Measurements from ENCODE around the gene BAIAP2.

BAIAP2 gene

GRCh38 chr17:81114351-81115093 lies 79.6 kb downstream of the BAIAP2 start:
- DNase-seq = peak in 1 of 2 experiments; percentile 35

- DNase-seq = no peak
Observed at GRCh38 chr17:81115219-81115618, 80.3 kb downstream of the BAIAP2 start.

GRCh38 chr17:81115749-81116464 lies 81.0 kb downstream of the BAIAP2 start:
- peak in 1 of 2 experiments; percentile 63 for DNase-seq

- no peak for DNase-seq
Observed at GRCh38 chr17:81116704-81117103, 81.8 kb downstream of the BAIAP2 start.

- no peak for DNase-seq
Observed at GRCh38 chr17:81117672-81118198, 82.8 kb downstream of the BAIAP2 start.

GRCh38 chr17:81118308-81119221 lies 83.6 kb downstream of the BAIAP2 start:
- no peak for DNase-seq

GRCh38 chr17:81119223-81120148 lies 84.5 kb downstream of the BAIAP2 start:
- peak in 1 of 2 experiments; percentile 33 for DNase-seq

- DNase-seq = no peak
Observed at GRCh38 chr17:81120149-81120484, 85.2 kb downstream of the BAIAP2 start.

GRCh38 chr17:81120695-81121621 lies 86.0 kb downstream of the BAIAP2 start:
- no peak for DNase-seq

GRCh38 chr17:81121841-81122733 lies 87.1 kb downstream of the BAIAP2 start:
- no peak for DNase-seq

- no peak for DNase-seq
Observed at GRCh38 chr17:81123052-81124048, 88.4 kb downstream of the BAIAP2 start.

- no peak for DNase-seq
Observed at GRCh38 chr17:81124377-81124776, 89.4 kb downstream of the BAIAP2 start.

- DNase-seq = peak in 1 of 2 experiments; percentile 30
Observed at GRCh38 chr17:81125573-81126081, 90.7 kb downstream of the BAIAP2 start.

GRCh38 chr17:81126281-81127132 lies 91.6 kb downstream of the BAIAP2 start:
- no peak for DNase-seq

- DNase-seq = no peak
Observed at GRCh38 chr17:81127133-81127455, 92.1 kb downstream of the BAIAP2 start.

- no peak for DNase-seq
Observed at GRCh38 chr17:81127526-81128177, 92.7 kb downstream of the BAIAP2 start.

- DNase-seq = no peak
Observed at GRCh38 chr17:81128338-81128737, 93.4 kb downstream of the BAIAP2 start.

Measured in NCI-H524 (cell line).